ENCODE data around the gene GRK5.

DNA sequence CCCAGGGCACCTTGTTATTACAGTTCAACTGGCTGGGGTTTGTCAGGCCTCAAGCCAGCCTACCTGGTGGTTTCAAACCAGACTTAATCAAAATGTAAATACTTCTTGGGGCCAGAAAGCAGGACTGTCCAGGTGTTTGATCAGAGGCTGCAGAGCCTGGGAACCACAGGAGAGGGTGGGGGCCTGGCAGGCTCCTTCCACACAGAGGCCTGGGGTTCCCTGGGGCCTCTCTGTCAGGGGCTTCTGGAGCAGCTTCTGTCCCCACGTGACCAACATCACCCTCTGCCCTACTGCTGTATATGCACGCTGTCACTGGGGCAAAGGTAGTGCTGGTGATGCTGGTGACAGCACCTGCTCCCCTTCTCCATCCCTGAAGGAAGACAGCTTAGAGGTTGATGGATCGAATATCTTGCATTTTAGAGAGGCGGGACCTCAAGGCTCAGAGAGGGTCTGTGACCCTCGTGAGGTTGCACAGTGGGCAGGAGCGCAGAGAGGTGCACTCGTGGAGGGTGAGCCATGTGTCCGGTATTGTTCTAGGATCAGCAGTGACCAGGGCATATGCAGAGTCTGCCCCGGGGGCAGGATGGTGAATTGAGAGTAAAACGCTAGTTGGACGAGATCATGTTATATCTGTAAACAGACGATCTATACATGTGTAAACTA is 95.4 kb downstream of the GRK5 start:
- no peak for TF ChIP-seq TAF1 (IDR thresholded peaks at IDR 0.05; ENCODE audit: borderline replicate concordance, low read depth, low read length)
- TF ChIP-seq POLR2AphosphoS5 (IDR thresholded peaks at IDR 0.05; ENCODE audit: low read depth, low read length): no peak
- no peak for TF ChIP-seq POLR2A (IDR thresholded peaks at IDR 0.05; ENCODE audit: low read depth, low read length)

Measured in GM12892 (cell line).